ENCODE measurements around the gene ILF3. TPM values are rescaled to one million over a fixed set of nuclear protein-coding genes. Genes with fewer than 3 reads are reported as not detected.

Gene ILF3
- total and polyA plus RNA-seq, 3 donors from 2014 or later: 246 to 263 (median 253) TPM

DNA sequence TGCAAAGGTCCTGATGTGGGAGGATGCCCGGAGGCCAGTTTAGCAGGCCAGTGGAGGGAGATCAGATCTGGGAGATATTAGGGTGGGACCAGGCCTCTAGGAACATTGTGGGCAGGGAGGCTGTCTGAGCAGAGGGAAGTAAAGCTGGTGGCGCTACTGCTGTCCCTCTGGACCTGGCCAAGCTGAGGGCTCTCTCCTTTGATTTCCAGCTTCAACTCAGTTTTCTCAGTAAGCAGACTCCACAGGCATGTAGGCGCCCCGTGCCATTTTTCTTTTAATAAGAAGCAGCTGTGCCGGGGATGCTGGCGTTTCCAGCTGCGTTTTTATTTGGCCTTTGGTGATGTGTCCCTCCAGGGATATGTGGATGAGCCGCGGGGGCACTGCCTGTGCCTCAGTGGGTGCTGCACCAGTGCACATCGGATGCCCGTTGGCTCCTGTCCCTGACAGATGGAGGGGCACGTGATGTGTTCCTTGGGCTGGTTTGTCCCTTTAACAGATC lies 70.5 kb downstream of the ILF3 start:
- Histone ChIP-seq H3K9me3 (no peaks in the 10 kb centered on the region), H3K27me3 (no peaks in the 10 kb centered on the region), H3K36me3 (ENCODE audit: low read depth, missing control alignments) (no peaks in the 10 kb centered on the region), H3K27ac (peak overlapping the region; percentile 9 to 71), H3K4me1 (peaks cover 41% of the 10 kb centered on the region), H3K4me3 (no peak overlapping the region)
- TF ChIP-seq POLR2A (IDR thresholded peaks at IDR 0.05): no peak
- TF ChIP-seq, protein P1, sequence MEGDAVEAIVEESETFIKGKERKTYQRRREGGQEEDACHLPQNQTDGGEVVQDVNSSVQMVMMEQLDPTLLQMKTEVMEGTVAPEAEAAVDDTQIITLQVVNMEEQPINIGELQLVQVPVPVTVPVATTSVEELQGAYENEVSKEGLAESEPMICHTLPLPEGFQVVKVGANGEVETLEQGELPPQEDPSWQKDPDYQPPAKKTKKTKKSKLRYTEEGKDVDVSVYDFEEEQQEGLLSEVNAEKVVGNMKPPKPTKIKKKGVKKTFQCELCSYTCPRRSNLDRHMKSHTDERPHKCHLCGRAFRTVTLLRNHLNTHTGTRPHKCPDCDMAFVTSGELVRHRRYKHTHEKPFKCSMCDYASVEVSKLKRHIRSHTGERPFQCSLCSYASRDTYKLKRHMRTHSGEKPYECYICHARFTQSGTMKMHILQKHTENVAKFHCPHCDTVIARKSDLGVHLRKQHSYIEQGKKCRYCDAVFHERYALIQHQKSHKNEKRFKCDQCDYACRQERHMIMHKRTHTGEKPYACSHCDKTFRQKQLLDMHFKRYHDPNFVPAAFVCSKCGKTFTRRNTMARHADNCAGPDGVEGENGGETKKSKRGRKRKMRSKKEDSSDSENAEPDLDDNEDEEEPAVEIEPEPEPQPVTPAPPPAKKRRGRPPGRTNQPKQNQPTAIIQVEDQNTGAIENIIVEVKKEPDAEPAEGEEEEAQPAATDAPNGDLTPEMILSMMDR (IDR thresholded peaks at IDR 0.05): no peak
- peak; percentile 40 for DNase-seq
- intact Hi-C loops (cut with DNase I; ENCODE audit: low total_unique reads): no loop called here
- WGBS, 2 donors: 56 to 69% methylated on average over 9 to 12 of the region's 12 CpGs

DNA sequence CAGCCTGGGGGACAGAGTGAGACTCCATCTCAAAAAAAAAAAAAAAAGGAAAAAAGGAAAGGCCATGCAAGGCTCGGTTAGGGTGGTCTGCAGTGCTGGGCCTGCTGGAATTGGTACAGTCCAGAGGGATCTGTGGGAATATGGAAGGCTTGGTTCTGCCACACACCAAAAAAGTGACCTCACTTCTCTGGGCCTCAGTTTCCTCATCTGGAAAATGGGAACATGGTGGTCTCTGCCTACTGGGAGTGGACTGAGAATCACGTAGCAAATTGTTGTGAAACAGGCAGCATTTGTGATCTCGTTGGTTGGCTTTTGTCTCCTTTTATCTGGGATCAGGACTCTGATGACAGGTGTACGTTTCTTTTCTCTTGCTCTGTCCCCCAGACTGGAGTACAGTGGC lies 71.3 kb downstream of the ILF3 start:
- Histone ChIP-seq H3K27ac (peak overlapping the region; percentile 57 to 86), H3K36me3 (ENCODE audit: low read depth, missing control alignments) (no peaks in the 10 kb centered on the region), H3K9me3 (no peaks in the 10 kb centered on the region), H3K4me3 (no peak overlapping the region), H3K27me3 (no peaks in the 10 kb centered on the region), H3K4me1 (peaks cover 33% of the 10 kb centered on the region)
- no peak for DNase-seq
- TF ChIP-seq, protein P1 (IDR thresholded peaks at IDR 0.05): no peak
- intact Hi-C loops (cut with DNase I; ENCODE audit: low total_unique reads): no loop called here
- WGBS, 2 donors: 66 to 73% methylated on average over 4 of the region's 4 CpGs

DNA sequence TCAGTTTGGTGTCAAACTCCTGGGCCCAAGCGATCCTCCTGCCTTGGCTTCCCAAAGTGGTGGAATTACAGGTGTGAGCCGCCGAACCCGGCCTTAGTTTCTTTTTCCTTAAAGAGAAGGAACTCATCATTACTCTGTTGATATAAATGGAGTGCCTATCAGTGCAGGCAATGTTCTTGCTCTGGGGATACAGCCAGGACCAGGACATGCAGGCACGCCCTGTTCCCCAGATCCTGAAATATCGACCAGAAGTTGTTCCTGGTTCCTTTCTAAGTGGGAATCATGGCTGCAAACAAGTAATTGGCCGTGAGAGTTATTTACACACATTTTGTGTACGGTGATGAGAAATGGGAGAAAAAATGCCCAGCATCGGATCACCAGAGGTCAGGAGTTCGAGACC lies 72.1 kb downstream of the ILF3 start:
- no peak for TF ChIP-seq POLR2A (IDR thresholded peaks at IDR 0.05)
- TF ChIP-seq, protein P1 (IDR thresholded peaks at IDR 0.05): no peak
- DNase-seq: peak; percentile 75
- H3K4me1 ChIP-seq: peaks cover 30% of the 10 kb centered on the region
- no peaks in the 10 kb centered on the region for H3K9me3 ChIP-seq
- intact Hi-C loops (cut with DNase I; ENCODE audit: low total_unique reads): no loop called here
- no peaks in the 10 kb centered on the region for H3K27me3 ChIP-seq
- 46 to 66% methylated on average over 10 of the region's 10 CpGs for WGBS, 2 donors
- H3K27ac ChIP-seq: peak overlapping the region; percentile 57 to 86
- no peaks in the 10 kb centered on the region for H3K36me3 ChIP-seq (ENCODE audit: low read depth, missing control alignments)
- no peak overlapping the region for H3K4me3 ChIP-seq

DNA sequence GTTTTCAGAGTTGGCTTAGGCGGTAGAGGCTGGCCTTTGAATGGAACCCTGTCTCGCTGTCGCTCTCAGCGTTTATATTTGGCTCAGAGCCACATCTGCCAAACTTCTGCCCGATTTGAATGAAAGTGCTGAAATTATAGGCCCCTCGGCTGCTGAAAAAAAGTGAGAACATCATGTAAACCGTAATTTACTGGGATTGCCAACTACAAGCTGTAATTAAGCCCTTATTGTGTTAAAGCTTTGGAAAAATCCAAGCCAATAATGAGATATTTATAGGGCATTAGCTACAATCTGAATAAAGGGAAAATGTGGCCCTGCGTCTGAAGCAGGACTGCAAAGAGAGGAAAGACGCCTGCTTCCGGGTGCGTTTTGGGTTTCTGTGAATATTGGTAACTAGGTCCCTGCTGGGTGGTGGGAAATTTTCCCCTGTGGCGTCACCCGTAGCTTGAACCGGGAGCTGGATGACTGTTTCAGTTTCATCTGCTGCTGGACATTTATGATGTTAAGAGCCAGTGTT lies 73.6 kb downstream of the ILF3 start:
- Histone ChIP-seq H3K27ac (peak overlapping the region; percentile 57 to 86), H3K4me1 (peaks cover 35% of the 10 kb centered on the region), H3K9me3 (no peaks in the 10 kb centered on the region), H3K36me3 (ENCODE audit: low read depth, missing control alignments) (no peaks in the 10 kb centered on the region), H3K27me3 (no peaks in the 10 kb centered on the region), H3K4me3 (no peak overlapping the region)
- no peak for DNase-seq
- TF ChIP-seq, protein P1 (IDR thresholded peaks at IDR 0.05): no peak
- TF ChIP-seq POLR2A (IDR thresholded peaks at IDR 0.05): no peak
- intact Hi-C loops (cut with DNase I; ENCODE audit: low total_unique reads): no loop called here
- 30 to 46% methylated on average over 14 of the region's 14 CpGs for WGBS, 2 donors

DNA sequence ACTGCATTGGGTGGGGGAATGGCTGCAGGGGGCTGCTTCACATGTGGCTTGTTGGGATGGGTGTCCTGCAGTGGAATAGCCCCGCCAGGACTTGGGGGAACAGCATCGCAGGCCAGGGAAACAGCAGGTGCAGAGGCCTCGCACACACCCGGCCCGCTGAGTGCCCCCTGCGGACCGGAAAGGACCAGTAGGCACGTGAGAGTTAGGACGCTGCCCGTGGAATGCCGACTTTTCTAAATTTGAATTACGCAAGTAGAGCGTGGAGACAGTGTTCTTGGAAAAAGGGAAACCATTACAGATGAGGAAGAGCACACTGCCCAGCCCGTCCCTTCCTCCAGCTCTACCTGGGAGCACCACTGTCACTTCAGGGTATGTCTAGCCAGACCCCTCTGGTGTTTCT lies 75.3 kb downstream of the ILF3 start:
- Histone ChIP-seq H3K27ac (no peak overlapping the region), H3K4me1 (peaks cover 36% of the 10 kb centered on the region), H3K36me3 (ENCODE audit: low read depth, missing control alignments) (no peaks in the 10 kb centered on the region), H3K27me3 (no peaks in the 10 kb centered on the region), H3K9me3 (no peaks in the 10 kb centered on the region), H3K4me3 (no peak overlapping the region)
- no peak for TF ChIP-seq POLR2A (IDR thresholded peaks at IDR 0.05)
- TF ChIP-seq, protein P1 (IDR thresholded peaks at IDR 0.05): no peak
- 90 to 95% methylated on average over 7 to 14 of the region's 14 CpGs for WGBS, 2 donors
- intact Hi-C loops (cut with DNase I; ENCODE audit: low total_unique reads): no loop called here
- no peak for DNase-seq
